GM20431 (cell line): Measurements from ENCODE around the gene ZFP64.
"Not testable (repeated sequence)": the region's sequence is repeated elsewhere in the genome, so short reads cannot be mapped to it uniquely, and the experiment has no call there.

Experiments used
- in situ Hi-C: fragments of 300-500 bp; cut with MseI, MboI; formaldehyde crosslinking; loops from one replicate; pipeline ENCODE4 v1.15.0; 2020; ENCODE audit warnings: low sequenced_read_pairs; ENCODE audit not compliant: unreplicated experiment

The ZFP64 gene

DNA sequence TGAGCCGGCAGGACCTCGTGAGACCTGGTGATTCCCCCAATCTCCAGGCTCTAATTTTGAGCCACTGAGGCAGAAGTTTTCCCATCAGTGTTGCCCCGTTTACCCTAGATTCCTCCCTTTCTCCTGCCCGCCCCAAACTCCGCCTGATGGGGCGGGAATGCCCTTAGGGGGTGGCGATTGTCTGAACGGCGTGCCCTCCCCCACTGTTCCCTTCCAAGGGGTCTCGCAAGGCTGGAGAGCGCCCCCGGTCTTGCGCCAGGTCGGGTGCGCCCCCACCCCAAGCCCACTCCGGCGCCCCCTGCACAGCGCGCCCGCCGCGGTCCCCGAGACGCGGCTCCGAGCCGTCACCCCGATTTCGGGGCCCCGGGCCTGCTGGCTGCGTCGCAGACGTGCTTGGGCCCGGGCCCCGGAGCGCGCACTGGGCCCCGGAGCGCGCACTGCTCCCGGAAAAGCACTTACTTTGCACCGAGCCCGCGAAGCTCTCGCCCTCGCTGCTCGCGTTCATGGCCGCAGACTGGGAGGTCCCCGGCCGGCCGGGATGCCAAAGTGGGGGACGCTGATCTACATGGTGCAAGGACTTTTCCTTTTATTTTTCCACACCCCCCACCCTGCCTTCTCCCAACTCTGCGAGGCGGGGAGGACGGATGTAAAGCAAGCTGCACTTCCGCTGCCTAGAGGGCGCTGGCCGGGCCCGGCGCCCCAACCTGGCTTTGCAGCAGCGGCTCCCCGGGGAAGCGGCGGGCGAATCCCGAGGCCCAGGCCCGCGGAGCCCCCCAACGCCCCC is at the start of gene ZFP64:
Gene ZFP64, minus strand, starts transcription at position 648 of the 784 bp plus-strand sequence. Its CDS starts 143 bp downstream, at position 505.
- in situ Hi-C loops: no loop called here

DNA sequence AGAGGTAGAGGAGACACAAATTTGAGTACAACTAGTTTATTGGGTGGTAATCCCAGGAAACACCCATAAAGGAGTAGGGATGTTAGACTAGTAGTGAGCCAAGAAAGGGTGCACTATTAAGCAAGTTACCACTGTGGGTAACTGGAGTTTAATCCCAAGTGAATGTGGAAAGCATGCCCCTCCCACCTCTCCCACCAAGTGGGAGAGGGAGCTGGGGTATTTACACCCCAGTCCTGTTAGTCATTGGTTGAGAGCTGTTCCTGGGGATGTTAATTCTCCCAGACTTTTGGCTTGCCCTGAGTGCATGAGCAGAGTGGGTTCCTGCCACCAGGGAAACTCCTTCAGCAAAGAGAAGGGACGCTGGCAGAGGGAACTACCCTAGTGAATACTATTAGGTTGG is 49.2 kb upstream of the ZFP64 start:
- in situ Hi-C loops: no loop called here

DNA sequence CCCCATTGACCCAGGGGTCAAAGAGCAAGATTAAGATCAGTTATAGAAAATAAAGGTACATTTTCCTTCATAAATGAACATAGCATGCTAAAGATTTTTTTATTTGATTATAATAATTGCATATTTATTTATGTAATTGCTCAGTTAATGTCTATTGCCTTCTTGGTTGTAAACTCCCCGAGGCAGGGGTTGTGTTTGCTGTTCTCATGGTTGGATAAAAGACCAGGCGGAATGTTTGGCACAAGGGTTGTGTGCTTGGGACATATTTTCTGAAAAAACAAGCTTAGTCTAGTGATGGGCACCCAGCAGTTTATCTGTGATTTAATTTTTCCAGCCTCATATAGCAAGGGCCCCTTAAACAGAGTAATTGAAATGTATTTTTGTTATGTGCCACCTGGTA is 47.5 kb upstream of the ZFP64 start:
- in situ Hi-C loops: no loop called here

GRCh38 chr20:52236292-52236691 is 44.7 kb upstream of the ZFP64 start:
- in situ Hi-C loops: no loop called here

DNA sequence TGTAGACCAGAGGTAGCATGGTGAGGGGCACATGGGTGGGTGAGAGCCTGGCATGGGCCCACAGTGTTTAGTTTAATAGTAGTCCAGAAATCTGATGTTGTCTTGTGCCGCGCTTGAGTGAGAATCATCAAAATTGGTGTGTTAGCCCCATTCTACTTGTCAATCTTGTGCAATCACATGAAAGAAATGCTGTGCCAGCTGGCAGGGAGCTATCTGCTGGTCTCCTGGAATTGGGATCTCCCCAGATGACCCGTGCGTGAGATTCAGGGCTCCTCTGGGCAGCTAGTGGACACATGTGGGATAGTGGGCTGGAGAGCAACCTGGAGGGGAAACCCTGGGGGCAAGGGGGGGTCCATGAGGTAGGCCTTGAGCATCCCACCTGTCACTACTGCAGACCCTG is 43.5 kb upstream of the ZFP64 start:
- in situ Hi-C loops: no loop called here

GRCh38 chr20:52234302-52235045 is 42.9 kb upstream of the ZFP64 start:
- in situ Hi-C loops: no loop called here

GRCh38 chr20:52231230-52231746 is 39.7 kb upstream of the ZFP64 start:
- in situ Hi-C loops: no loop called here

DNA sequence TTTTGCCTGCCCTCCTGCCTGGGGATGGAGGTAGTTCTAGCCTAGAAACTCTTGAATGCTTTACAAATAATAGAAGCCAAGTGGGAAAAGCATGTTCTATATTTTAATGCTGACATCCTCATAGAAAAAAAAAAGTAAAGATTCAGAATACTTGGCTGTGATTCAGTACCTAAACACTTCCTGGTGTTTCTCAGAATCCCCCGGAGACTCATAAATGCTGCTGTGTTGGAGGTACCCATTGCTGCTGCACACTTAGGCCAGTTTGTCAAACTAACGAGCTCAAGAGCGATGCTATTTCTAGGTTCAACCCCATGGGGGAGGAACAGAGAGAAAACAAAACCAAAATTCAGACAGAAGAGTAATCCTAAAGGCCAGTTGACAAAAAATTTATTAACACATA is 38.8 kb upstream of the ZFP64 start:
- in situ Hi-C loops: no loop called here

DNA sequence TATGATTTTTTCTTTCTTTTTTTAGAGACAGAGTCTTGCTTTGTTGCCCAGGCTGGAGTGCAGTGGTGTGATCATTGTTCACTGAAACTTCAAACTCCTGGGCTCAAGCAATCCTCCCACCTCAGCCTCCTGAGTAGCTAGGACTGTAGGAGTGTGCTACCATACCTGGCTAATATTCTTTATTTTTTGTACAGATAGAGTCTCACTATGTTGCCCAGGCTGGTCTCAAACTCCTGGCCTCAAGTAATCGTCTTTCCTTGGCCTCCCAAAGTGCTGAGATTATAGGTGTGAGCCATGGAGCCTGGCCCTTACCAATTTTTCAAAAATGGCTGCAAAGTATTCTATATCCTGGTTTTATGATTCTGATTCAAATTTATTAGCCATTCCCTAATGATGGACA is 37.8 kb upstream of the ZFP64 start:
- in situ Hi-C loops: not testable (repeated sequence)

DNA sequence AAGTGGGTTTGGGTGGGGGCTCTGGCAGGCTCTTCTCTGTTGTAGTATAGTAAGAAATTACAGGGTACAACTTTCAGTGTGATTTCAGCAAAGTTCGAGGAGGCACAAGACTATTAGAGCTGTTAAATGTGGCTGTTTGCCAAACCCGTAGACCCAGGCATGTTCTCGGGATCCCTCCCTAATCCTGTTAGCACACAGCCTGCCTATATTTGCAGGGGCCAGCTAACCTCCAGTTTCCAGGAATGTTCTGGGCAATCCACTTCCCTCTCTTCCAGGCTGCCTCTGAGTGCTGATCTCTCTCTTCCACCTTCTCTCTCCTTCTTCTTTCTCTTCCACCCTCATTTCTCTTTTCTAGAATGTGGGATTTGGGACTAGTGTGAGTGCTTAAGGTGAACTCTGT is 34.8 kb upstream of the ZFP64 start:
- in situ Hi-C loops: no loop called here

- in situ Hi-C loops: no loop called here
These were observed 33.3 kb upstream of the ZFP64 start for GRCh38 chr20:52224920-52225319.

GRCh38 chr20:52221362-52221761 is 29.8 kb upstream of the ZFP64 start:
- in situ Hi-C loops: not testable (repeated sequence)

DNA sequence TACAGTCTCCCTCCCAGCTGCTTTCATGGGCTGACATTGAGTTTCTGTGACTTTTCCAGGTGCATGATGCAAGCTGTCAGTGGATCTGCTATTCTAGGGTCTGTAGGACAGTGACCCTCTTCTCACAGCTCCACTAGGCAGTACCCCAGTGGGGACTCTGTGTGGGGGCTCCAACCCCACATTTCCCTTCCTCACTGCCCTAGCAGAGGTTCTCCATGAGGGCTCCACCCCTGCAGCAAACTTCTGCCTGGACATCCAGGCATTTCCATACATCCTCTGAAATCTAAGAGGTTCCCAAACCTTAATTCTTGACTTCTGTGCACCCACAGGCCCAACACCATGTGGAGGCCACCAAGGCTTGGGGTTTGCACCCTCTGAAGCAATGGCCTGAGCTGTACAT is 29.3 kb upstream of the ZFP64 start:
- in situ Hi-C loops: not testable (repeated sequence)

DNA sequence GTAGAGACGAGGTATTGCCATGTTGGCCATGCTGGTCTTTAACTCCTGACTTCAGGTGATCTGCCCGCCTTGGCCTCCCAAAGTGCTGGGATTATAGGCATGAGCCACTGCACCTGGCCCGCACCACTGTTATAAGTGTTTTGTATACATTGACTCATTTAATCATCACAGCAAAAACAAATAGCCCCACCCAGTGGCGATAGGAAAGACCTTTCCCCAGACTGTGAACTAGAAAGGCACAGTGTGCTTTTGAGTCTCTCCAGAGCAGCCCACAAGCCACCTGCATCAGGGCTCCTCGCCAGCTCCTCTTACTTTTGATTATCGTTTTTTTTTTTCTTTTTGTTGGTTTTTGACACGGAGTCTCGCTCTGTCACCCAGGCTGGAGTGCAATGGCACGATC is 27.9 kb upstream of the ZFP64 start:
- in situ Hi-C loops: no loop called here

DNA sequence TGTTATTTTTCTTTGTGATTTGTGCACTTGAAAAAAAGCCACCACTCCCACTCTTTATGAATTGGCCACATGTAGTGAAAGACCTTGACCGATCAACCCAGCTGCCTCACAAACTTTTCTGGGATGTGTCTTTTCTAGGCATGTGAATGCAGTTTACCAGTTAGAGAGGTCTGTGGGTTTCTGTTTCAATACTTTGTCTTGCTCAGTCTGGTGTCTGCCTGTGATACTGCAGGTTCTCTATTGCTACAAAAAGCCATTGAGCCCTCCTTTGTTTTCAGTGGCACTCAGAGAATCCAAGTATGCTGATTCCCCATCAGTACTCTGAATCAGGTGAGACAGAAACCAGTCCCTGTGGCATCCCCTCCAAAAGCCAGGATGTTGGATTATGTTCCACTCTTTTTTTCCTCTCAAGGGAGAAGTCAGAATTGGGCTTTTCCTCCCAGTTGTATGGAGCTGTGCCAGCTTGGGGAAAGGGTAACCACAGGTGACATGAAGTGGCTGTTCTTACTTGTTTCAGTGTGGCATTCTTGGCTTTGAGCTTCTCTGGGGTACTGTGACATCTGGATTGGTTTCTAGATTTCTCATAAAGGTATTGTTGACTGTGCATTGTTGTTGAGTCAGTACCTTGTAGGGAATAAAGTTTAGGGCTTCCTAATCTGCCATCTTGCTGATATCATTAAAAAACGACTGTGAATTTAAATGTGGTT is 26.3 kb upstream of the ZFP64 start:
- in situ Hi-C loops: no loop called here

DNA sequence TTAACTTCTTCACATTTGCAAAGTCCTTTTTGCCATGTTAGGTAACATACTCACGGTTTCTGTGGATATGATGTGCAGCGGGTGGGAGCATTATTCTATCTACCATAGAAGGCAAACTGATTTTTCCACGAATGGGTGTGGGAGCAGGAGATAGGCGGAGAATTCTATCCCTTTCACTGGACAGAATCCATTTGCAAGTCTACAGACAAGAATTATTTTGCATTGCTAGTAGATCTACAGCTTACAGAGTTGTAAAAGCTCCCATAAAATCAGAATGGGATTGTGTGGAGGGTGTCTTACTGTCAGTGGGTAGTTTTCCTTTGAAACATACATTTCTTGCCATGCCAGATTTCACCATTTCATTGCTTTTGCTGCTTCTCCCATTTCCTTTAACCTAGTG is 22.4 kb upstream of the ZFP64 start:
- in situ Hi-C loops: no loop called here

DNA sequence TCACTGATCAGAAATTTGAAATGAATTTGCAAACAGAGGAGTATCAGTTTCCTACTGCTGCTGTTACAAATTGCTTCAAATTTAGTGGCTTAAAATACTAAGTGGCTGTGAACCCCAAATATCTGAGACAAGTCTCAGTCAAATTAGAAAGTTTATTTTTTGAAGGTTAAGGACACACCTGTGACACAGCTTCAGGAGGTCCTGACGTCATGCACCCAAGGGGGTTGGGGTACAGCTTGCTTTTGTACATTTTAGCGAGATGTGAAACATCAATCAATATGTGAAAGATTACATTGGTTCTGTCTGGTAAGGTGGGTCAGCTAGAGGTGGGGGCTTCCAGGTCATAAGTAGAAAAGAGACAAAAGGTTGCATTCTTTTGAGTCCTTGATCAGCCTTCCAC is 21.4 kb upstream of the ZFP64 start:
- in situ Hi-C loops: no loop called here

DNA sequence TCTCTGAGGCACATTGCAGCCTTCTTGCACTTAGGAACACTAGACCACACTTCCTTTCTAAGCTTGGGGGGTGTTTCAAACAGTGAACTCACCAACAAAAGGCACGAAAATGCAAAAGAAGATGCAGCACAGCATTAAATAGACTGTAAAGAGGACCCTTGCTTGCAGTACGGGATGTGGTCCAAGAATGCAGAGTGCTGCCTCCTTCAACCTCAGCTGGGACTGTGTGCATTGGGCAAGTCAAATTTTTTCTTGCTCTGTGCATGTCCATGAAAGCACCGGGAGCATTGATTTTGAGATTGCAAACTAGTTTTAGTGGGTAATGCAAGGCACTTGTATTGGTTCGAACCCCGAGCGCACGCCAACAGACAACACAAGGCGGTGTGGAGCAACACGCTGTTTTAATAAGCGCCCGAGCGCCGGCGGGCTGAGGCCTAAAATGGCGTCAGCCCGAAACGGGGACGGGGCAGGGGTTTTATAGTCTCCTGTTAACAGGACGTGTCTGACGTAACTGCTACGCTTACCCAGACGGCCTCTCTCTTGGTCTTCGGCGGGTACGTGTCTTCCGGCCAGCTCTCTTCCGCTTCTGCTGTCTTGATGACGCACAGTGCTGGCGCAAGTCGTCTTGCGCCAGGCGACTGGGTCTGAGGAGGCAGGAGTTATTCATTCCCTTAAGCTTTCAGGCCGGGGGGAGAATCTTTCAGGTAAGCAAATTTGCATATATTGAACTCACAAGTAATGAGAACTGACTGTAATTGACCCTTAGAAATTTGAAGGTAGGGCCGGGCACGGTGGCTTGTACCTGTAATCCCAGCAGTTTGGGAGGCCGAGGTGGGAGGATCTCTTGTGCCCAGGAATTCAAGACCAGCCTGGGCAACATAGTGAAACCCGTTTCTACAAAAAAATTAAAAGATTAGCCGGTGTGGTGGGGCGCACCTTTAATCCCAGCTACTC is 18.7 kb upstream of the ZFP64 start:
- in situ Hi-C loops: no loop called here

DNA sequence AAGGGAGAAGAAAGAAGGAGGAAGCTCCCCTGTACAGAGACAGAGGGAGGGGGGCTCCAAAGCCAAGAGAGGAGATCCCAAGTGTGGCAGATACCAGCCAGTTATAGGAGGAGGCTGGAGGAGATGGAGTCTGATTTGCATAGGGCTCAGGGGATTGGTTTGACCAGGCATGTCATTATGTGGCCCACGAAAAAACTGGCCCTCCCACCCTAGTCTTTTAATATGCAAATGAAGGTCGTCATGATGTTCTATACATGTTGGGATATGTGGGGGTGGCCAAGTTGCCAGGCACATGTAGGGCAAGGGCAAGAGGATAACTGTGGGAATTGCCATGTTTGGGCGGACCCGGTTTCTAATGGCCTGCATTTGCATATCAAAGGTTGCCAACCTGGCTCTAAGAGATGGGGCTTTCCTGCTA is 17.6 kb upstream of the ZFP64 start:
- in situ Hi-C loops: no loop called here
